Peyer's patch (tissue), 4 donors: ENCODE data around the gene KRTAP19-1.

Source experiments
- CTCF ChIP-seq, 6 experiments: fragments of 450-650 bp in 4 of 6; fragments of 200-600 bp in 2 of 6; sonication (generic) in 1 of 6; IDR thresholded peaks; one replicate each; pipeline ENCODE4 v1.5.1; 2017 to 2019; ENCODE audit warnings: antibody characterized with exemption in 6 of 6, mild to moderate bottlenecking in 3 of 6, moderate library complexity in 1 of 6
- POLR2A ChIP-seq, 2 donors: fragments of 450-650 bp; IDR thresholded peaks; one replicate each; pipeline ENCODE4 v1.5.1; 2017; ENCODE audit warnings: antibody characterized with exemption in 2 of 2, mild to moderate bottlenecking in 2 of 2, moderate library complexity in 2 of 2

GRCh38 chr21:30518876-30519275 lies 38.7 kb upstream of the KRTAP19-1 start:
- TF ChIP-seq CTCF (IDR thresholded peaks at IDR 0.05) (no peak), POLR2A (IDR thresholded peaks at IDR 0.05) (no peak)
